Activated T-cell treated with anti-CD3 and anti-CD28 coated beads, Interleukin-2, amount 50 U/mL, for 72 hours (primary cell): ENCODE results near the gene FZD2. TPM values are rescaled to one million over a fixed set of nuclear protein-coding genes. Genes with fewer than 3 reads are reported as not detected.
"Not testable (repeated sequence)": the region's sequence is repeated elsewhere in the genome, so short reads cannot be mapped to it uniquely, and the experiment has no call there.

ENCODE experiments used
- ATAC-seq, 2 donors: fragments of 150-1000 bp; cut with Tn5 transposase; replicated peaks in 1 of 2; 2 replicates each; pipeline ENCODE4 v1.10.0; 2021; ENCODE audit warnings: moderate library complexity in 2 of 2, mild to moderate bottlenecking in 1 of 2
- DNase-seq, 2 donors: peaks; one replicate each; pipeline ENCODE4 v3.0.0; 2021 to 2022; ENCODE audit warnings: mixed read lengths in 1 of 2
- H3K27ac Mint-ChIP-seq: one replicate; pipeline ENCODE4 v1.8.0; 2022; ENCODE audit warnings: mild to moderate bottlenecking, moderate library complexity, mixed read lengths
- H3K27me3 Mint-ChIP-seq: one replicate; pipeline ENCODE4 v1.8.0; 2022; ENCODE audit warnings: low read depth, mixed read lengths
- H3K36me3 Mint-ChIP-seq, 2 donors: one replicate each; pipeline ENCODE4 v1.8.0; 2022; ENCODE audit warnings: mixed read lengths in 2 of 2, mild to moderate bottlenecking in 1 of 2; ENCODE audit not compliant: insufficient read depth in 2 of 2
- H3K4me1 Mint-ChIP-seq: one replicate; pipeline ENCODE4 v1.8.0; 2022; ENCODE audit warnings: low read depth, mixed read lengths
- H3K4me3 Mint-ChIP-seq, 2 donors: one replicate each; pipeline ENCODE4 v1.8.0; 2022; ENCODE audit warnings: mild to moderate bottlenecking in 2 of 2, mixed read lengths in 2 of 2, moderate library complexity in 2 of 2
- H3K9me3 Mint-ChIP-seq, 2 donors: one replicate each; pipeline ENCODE4 v1.8.0; 2022; ENCODE audit warnings: mixed read lengths in 2 of 2
- total RNA-seq, 2 donors: library from RNA; stranded (reverse); gene quantifications; one replicate each; pipeline ENCODE4 v1.2.3, GENCODE V29; 2022

The FZD2 gene
- total RNA-seq, 2 donors from 2014 or later, result 0.23 to 0.82 TPM

GRCh38 chr17:44556166-44556831, 985 bp upstream of the FZD2 start:
- Mint-ChIP-seq H3K27me3 (peaks cover 73% of the 10 kb centered on the region), H3K27ac (no peak overlapping the region), H3K36me3 (peaks cover 7 to 9% of the 10 kb centered on the region in 2 donors), H3K9me3 (no peaks in the 10 kb centered on the region), H3K4me1 (peaks cover 28% of the 10 kb centered on the region), H3K4me3 (peak overlapping the region; percentile 96)
- ATAC-seq (peak; percentile 45 to 51), DNase-seq (peak in 1 of 2 donors; percentile 29)

- peaks cover 7 to 9% of the 10 kb centered on the region in 2 donors for H3K36me3 Mint-ChIP-seq
- no peak overlapping the region for H3K27ac Mint-ChIP-seq
- ATAC-seq (peak; percentile 58 to 64), DNase-seq (peak; percentile 46 to 54)
- H3K9me3 Mint-ChIP-seq, result no peaks in the 10 kb centered on the region
- H3K4me1 Mint-ChIP-seq, result peaks cover 28% of the 10 kb centered on the region
- peaks cover 79% of the 10 kb centered on the region for H3K27me3 Mint-ChIP-seq
- peak overlapping the region; percentile 90 for H3K4me3 Mint-ChIP-seq
These were observed 484 bp downstream of the FZD2 start for GRCh38 chr17:44557651-44558285.

- Mint-ChIP-seq H3K36me3 (peaks cover 7 to 9% of the 10 kb centered on the region in 2 donors), H3K27ac (no peak overlapping the region), H3K4me1 (peaks cover 28% of the 10 kb centered on the region), H3K27me3 (peaks cover 84% of the 10 kb centered on the region), H3K9me3 (no peaks in the 10 kb centered on the region), H3K4me3 (peak overlapping the region; percentile 90)
- DNase-seq (no peak), ATAC-seq (no peak)
These were observed 1.0 kb downstream of the FZD2 start for GRCh38 chr17:44558334-44558709.

- H3K4me3 Mint-ChIP-seq, result peak overlapping the region; percentile 90
- H3K9me3 Mint-ChIP-seq, result no peaks in the 10 kb centered on the region
- peaks cover 28% of the 10 kb centered on the region for H3K4me1 Mint-ChIP-seq
- ATAC-seq, result no peak
- H3K27ac Mint-ChIP-seq, result no peak overlapping the region
- H3K36me3 Mint-ChIP-seq, result peaks cover 7 to 9% of the 10 kb centered on the region in 2 donors
- H3K27me3 Mint-ChIP-seq, result peaks cover 86% of the 10 kb centered on the region
- no peak for DNase-seq
These were observed 1.7 kb downstream of the FZD2 start for GRCh38 chr17:44558710-44559633.

GRCh38 chr17:44559634-44560554, 2.6 kb downstream of the FZD2 start:
- Mint-ChIP-seq H3K9me3 (no peaks in the 10 kb centered on the region), H3K36me3 (peaks cover 7 to 9% of the 10 kb centered on the region in 2 donors), H3K4me1 (peaks cover 28% of the 10 kb centered on the region), H3K27me3 (peaks cover 85% of the 10 kb centered on the region), H3K27ac (no peak overlapping the region), H3K4me3 (no peak overlapping the region)
- DNase-seq (no peak), ATAC-seq (no peak)

GRCh38 chr17:44561237-44561623, 3.9 kb downstream of the FZD2 start:
- H3K27ac Mint-ChIP-seq, result no peak overlapping the region
- ATAC-seq (no peak), DNase-seq (no peak)
- peaks cover 4% of the 10 kb centered on the region in 2 donors for H3K9me3 Mint-ChIP-seq
- peaks cover 10 to 14% of the 10 kb centered on the region in 2 donors for H3K36me3 Mint-ChIP-seq
- peaks cover 72% of the 10 kb centered on the region for H3K27me3 Mint-ChIP-seq
- no peak overlapping the region for H3K4me3 Mint-ChIP-seq
- peaks cover 22% of the 10 kb centered on the region for H3K4me1 Mint-ChIP-seq

GRCh38 chr17:44564429-44564828, 7.1 kb downstream of the FZD2 start:
- peaks cover 45% of the 10 kb centered on the region for H3K27me3 Mint-ChIP-seq
- no peak overlapping the region for H3K4me3 Mint-ChIP-seq
- no peak overlapping the region for H3K27ac Mint-ChIP-seq

GRCh38 chr17:44565866-44566443, 8.7 kb downstream of the FZD2 start:
- Mint-ChIP-seq H3K4me1 (no peaks in the 10 kb centered on the region), H3K9me3 (peaks cover 4% of the 10 kb centered on the region in 2 donors), H3K27me3 (peaks cover 31% of the 10 kb centered on the region), H3K4me3 (no peak overlapping the region), H3K36me3 (peaks cover 4 to 6% of the 10 kb centered on the region in 2 donors), H3K27ac (no peak overlapping the region)
- ATAC-seq (no peak), DNase-seq (no peak)

More at GRCh38 chr17:44564429-44564828, 7.1 kb downstream of the FZD2 start:
- ATAC-seq (no peak), DNase-seq (no peak)
- Mint-ChIP-seq H3K9me3 (peaks cover 4% of the 10 kb centered on the region in 2 donors), H3K4me1 (no peaks in the 10 kb centered on the region), H3K36me3 (peaks cover 4 to 6% of the 10 kb centered on the region in 2 donors)

GRCh38 chr17:44568311-44568944, 11.1 kb downstream of the FZD2 start:
- H3K27ac Mint-ChIP-seq, H3K9me3 Mint-ChIP-seq, DNase-seq: not testable (repeated sequence)

GRCh38 chr17:44568945-44569858, 11.9 kb downstream of the FZD2 start:
- no peaks in the 10 kb centered on the region for H3K4me1 Mint-ChIP-seq
- peaks cover 4 to 6% of the 10 kb centered on the region in 2 donors for H3K36me3 Mint-ChIP-seq
- H3K4me3 Mint-ChIP-seq, result peak overlapping the region; percentile 29 to 52
- H3K27ac Mint-ChIP-seq, result no peak overlapping the region
- ATAC-seq (no peak), DNase-seq (no peak)
- peaks cover 4% of the 10 kb centered on the region in 2 donors for H3K9me3 Mint-ChIP-seq
- peaks cover 13% of the 10 kb centered on the region for H3K27me3 Mint-ChIP-seq

More at GRCh38 chr17:44568311-44568944, 11.1 kb downstream of the FZD2 start:
- H3K36me3 Mint-ChIP-seq, H3K27me3 Mint-ChIP-seq, ATAC-seq, H3K4me1 Mint-ChIP-seq: not testable (repeated sequence)
- peak overlapping the region; percentile 29 to 48 for H3K4me3 Mint-ChIP-seq

- Mint-ChIP-seq H3K9me3 (no peaks in the 10 kb centered on the region), H3K27me3 (peaks cover 20% of the 10 kb centered on the region), H3K36me3 (peaks cover 0 to 1% of the 10 kb centered on the region in 2 donors), H3K27ac (no peak overlapping the region), H3K4me1 (no peaks in the 10 kb centered on the region), H3K4me3 (no peak overlapping the region)
- DNase-seq, result no peak
- ATAC-seq, result no peak
These were observed 15.5 kb downstream of the FZD2 start for GRCh38 chr17:44572801-44573200.
